T-helper 1 cell treated with Interleukin-12 subunit alpha and Interleukin-12 subunit beta and Interleukin-4 antibody, amounts not matched to agents 30 μg/mL and 1 μg/mL, for 36 hours (primary cell): ENCODE results near the gene PLPPR5.

Experiments
- H3K27ac Mint-ChIP-seq: one replicate; pipeline ENCODE4 v1.8.0; 2021; ENCODE audit warnings: mild to moderate bottlenecking, mixed read lengths
- H3K27me3 Mint-ChIP-seq: one replicate; pipeline ENCODE4 v1.8.0; 2021; ENCODE audit warnings: low read depth, mixed read lengths
- H3K36me3 Mint-ChIP-seq: one replicate; pipeline ENCODE4 v1.8.0; 2021; ENCODE audit warnings: low read depth, mixed read lengths
- H3K4me1 Mint-ChIP-seq: one replicate; pipeline ENCODE4 v1.8.0; 2021; ENCODE audit warnings: low read depth, mixed read lengths
- H3K4me3 Mint-ChIP-seq: one replicate; pipeline ENCODE4 v1.8.0; 2021; ENCODE audit warnings: mild to moderate bottlenecking, moderate library complexity, mixed read lengths
- H3K9me3 Mint-ChIP-seq: one replicate; pipeline ENCODE4 v1.8.0; 2021; ENCODE audit warnings: mixed read lengths

The PLPPR5 gene

GRCh38 chr1:98940722-98941079 is 64.0 kb downstream of the PLPPR5 start:
- Mint-ChIP-seq H3K9me3 (no peaks in the 10 kb centered on the region), H3K36me3 (no peaks in the 10 kb centered on the region), H3K4me1 (no peaks in the 10 kb centered on the region), H3K27me3 (no peaks in the 10 kb centered on the region), H3K4me3 (no peak overlapping the region), H3K27ac (no peak overlapping the region)

- no peaks in the 10 kb centered on the region for H3K4me1 Mint-ChIP-seq
- no peaks in the 10 kb centered on the region for H3K9me3 Mint-ChIP-seq
- no peaks in the 10 kb centered on the region for H3K27me3 Mint-ChIP-seq
- no peaks in the 10 kb centered on the region for H3K36me3 Mint-ChIP-seq
- no peak overlapping the region for H3K27ac Mint-ChIP-seq
- no peak overlapping the region for H3K4me3 Mint-ChIP-seq
Measured at GRCh38 chr1:98940069-98940721, 64.5 kb downstream of the PLPPR5 start.

GRCh38 chr1:98939471-98939870 is 65.2 kb downstream of the PLPPR5 start:
- H3K4me1 Mint-ChIP-seq, result no peaks in the 10 kb centered on the region
- H3K27me3 Mint-ChIP-seq, result no peaks in the 10 kb centered on the region
- no peak overlapping the region for H3K4me3 Mint-ChIP-seq
- H3K27ac Mint-ChIP-seq, result no peak overlapping the region
- H3K9me3 Mint-ChIP-seq, result no peaks in the 10 kb centered on the region
- H3K36me3 Mint-ChIP-seq, result no peaks in the 10 kb centered on the region

GRCh38 chr1:98937347-98937746 is 67.3 kb downstream of the PLPPR5 start:
- Mint-ChIP-seq H3K4me3 (no peak overlapping the region), H3K9me3 (no peaks in the 10 kb centered on the region), H3K36me3 (no peaks in the 10 kb centered on the region), H3K27ac (no peak overlapping the region), H3K4me1 (no peaks in the 10 kb centered on the region), H3K27me3 (no peaks in the 10 kb centered on the region)

- Mint-ChIP-seq H3K4me3 (no peak overlapping the region), H3K4me1 (no peaks in the 10 kb centered on the region), H3K27me3 (no peaks in the 10 kb centered on the region), H3K27ac (no peak overlapping the region), H3K36me3 (no peaks in the 10 kb centered on the region), H3K9me3 (no peaks in the 10 kb centered on the region)
Measured at GRCh38 chr1:98932184-98932583, 72.5 kb downstream of the PLPPR5 start.

- Mint-ChIP-seq H3K36me3 (no peaks in the 10 kb centered on the region), H3K27me3 (no peaks in the 10 kb centered on the region), H3K4me1 (no peaks in the 10 kb centered on the region), H3K9me3 (no peaks in the 10 kb centered on the region), H3K27ac (no peak overlapping the region), H3K4me3 (no peak overlapping the region)
Measured at GRCh38 chr1:98931128-98931835, 73.4 kb downstream of the PLPPR5 start.

GRCh38 chr1:98929437-98929836 is 75.2 kb downstream of the PLPPR5 start:
- H3K27me3 Mint-ChIP-seq, result no peaks in the 10 kb centered on the region
- no peaks in the 10 kb centered on the region for H3K36me3 Mint-ChIP-seq
- no peak overlapping the region for H3K4me3 Mint-ChIP-seq
- no peaks in the 10 kb centered on the region for H3K9me3 Mint-ChIP-seq
- no peaks in the 10 kb centered on the region for H3K4me1 Mint-ChIP-seq
- no peak overlapping the region for H3K27ac Mint-ChIP-seq

- no peak overlapping the region for H3K27ac Mint-ChIP-seq
- H3K4me1 Mint-ChIP-seq, result no peaks in the 10 kb centered on the region
- H3K36me3 Mint-ChIP-seq, result no peaks in the 10 kb centered on the region
- no peaks in the 10 kb centered on the region for H3K27me3 Mint-ChIP-seq
- no peaks in the 10 kb centered on the region for H3K9me3 Mint-ChIP-seq
- no peak overlapping the region for H3K4me3 Mint-ChIP-seq
Measured at GRCh38 chr1:98926597-98926996, 78.1 kb downstream of the PLPPR5 start.

- Mint-ChIP-seq H3K4me3 (no peak overlapping the region), H3K4me1 (no peaks in the 10 kb centered on the region), H3K27me3 (peaks cover 5% of the 10 kb centered on the region), H3K36me3 (no peaks in the 10 kb centered on the region), H3K9me3 (no peaks in the 10 kb centered on the region), H3K27ac (no peak overlapping the region)
Measured at GRCh38 chr1:98924977-98925376, 79.7 kb downstream of the PLPPR5 start.

- H3K9me3 Mint-ChIP-seq, result no peaks in the 10 kb centered on the region
- H3K4me1 Mint-ChIP-seq, result no peaks in the 10 kb centered on the region
- H3K4me3 Mint-ChIP-seq, result no peak overlapping the region
- no peaks in the 10 kb centered on the region for H3K36me3 Mint-ChIP-seq
- H3K27me3 Mint-ChIP-seq, result peaks cover 6% of the 10 kb centered on the region
- no peak overlapping the region for H3K27ac Mint-ChIP-seq
Measured at GRCh38 chr1:98923667-98924066, 81.0 kb downstream of the PLPPR5 start.

GRCh38 chr1:98921817-98922216 is 82.8 kb downstream of the PLPPR5 start:
- Mint-ChIP-seq H3K9me3 (no peaks in the 10 kb centered on the region), H3K27me3 (peaks cover 6% of the 10 kb centered on the region), H3K4me3 (no peak overlapping the region), H3K36me3 (no peaks in the 10 kb centered on the region), H3K27ac (no peak overlapping the region), H3K4me1 (no peaks in the 10 kb centered on the region)

- no peaks in the 10 kb centered on the region for H3K9me3 Mint-ChIP-seq
- no peak overlapping the region for H3K27ac Mint-ChIP-seq
- H3K27me3 Mint-ChIP-seq, result peaks cover 6% of the 10 kb centered on the region
- no peak overlapping the region for H3K4me3 Mint-ChIP-seq
- H3K36me3 Mint-ChIP-seq, result no peaks in the 10 kb centered on the region
- no peaks in the 10 kb centered on the region for H3K4me1 Mint-ChIP-seq
Measured at GRCh38 chr1:98920441-98921110, 84.1 kb downstream of the PLPPR5 start.

GRCh38 chr1:98919652-98920051 is 85.0 kb downstream of the PLPPR5 start:
- no peaks in the 10 kb centered on the region for H3K9me3 Mint-ChIP-seq
- H3K27me3 Mint-ChIP-seq, result peaks cover 6% of the 10 kb centered on the region
- H3K4me3 Mint-ChIP-seq, result no peak overlapping the region
- no peaks in the 10 kb centered on the region for H3K36me3 Mint-ChIP-seq
- no peak overlapping the region for H3K27ac Mint-ChIP-seq
- no peaks in the 10 kb centered on the region for H3K4me1 Mint-ChIP-seq

- peaks cover 6% of the 10 kb centered on the region for H3K27me3 Mint-ChIP-seq
- no peak overlapping the region for H3K27ac Mint-ChIP-seq
- no peaks in the 10 kb centered on the region for H3K9me3 Mint-ChIP-seq
- H3K4me3 Mint-ChIP-seq, result no peak overlapping the region
- H3K36me3 Mint-ChIP-seq, result no peaks in the 10 kb centered on the region
- H3K4me1 Mint-ChIP-seq, result no peaks in the 10 kb centered on the region
Measured at GRCh38 chr1:98919211-98919610, 85.5 kb downstream of the PLPPR5 start.

- Mint-ChIP-seq H3K27ac (no peak overlapping the region), H3K9me3 (no peaks in the 10 kb centered on the region), H3K4me3 (no peak overlapping the region)
Measured at GRCh38 chr1:98914547-98914946, 90.1 kb downstream of the PLPPR5 start.

More at GRCh38 chr1:98914547-98914946, 90.1 kb downstream of the PLPPR5 start:
- no peaks in the 10 kb centered on the region for H3K36me3 Mint-ChIP-seq
- H3K4me1 Mint-ChIP-seq, result no peaks in the 10 kb centered on the region
- no peaks in the 10 kb centered on the region for H3K27me3 Mint-ChIP-seq
